H9 (cell line): ENCODE measurements around the gene STAB1. TPM values are rescaled to one million over a fixed set of nuclear protein-coding genes. Genes with fewer than 3 reads are reported as not detected.

Experiments used
- DNase-seq: peaks from one replicate; pipeline ENCODE4 v3.0.0-alpha.2; 2017
- H2AFZ ChIP-seq: one replicate; pipeline ENCODE4 v1.6.1; 2013; ENCODE audit warnings: mild to moderate bottlenecking, low read length, control low read depth, moderate library complexity
- H2AK5ac ChIP-seq: 2 replicates; pipeline ENCODE4 v1.6.1; 2013; ENCODE audit warnings: low read length, control low read depth, mixed read lengths; ENCODE audit not compliant: insufficient read length
- H2BK120ac ChIP-seq: one replicate; pipeline ENCODE4 v1.6.1; 2013; ENCODE audit warnings: low read depth, mild to moderate bottlenecking, low read length, control low read depth, inconsistent platforms; ENCODE audit not compliant: poor library complexity, severe bottlenecking
- H2BK12ac ChIP-seq: 2 replicates; pipeline ENCODE4 v1.6.1; 2013; ENCODE audit warnings: low read length, control low read depth, mixed read lengths, low read depth; ENCODE audit not compliant: insufficient read length
- H2BK15ac ChIP-seq: 2 replicates; pipeline ENCODE4 v1.6.1; 2013; ENCODE audit warnings: low read depth, low read length, control low read depth
- H2BK20ac ChIP-seq: one replicate; pipeline ENCODE4 v1.6.1; 2013; ENCODE audit warnings: low read depth, mild to moderate bottlenecking, low read length, control low read depth, inconsistent platforms; ENCODE audit not compliant: poor library complexity, severe bottlenecking
- H2BK5ac ChIP-seq: 2 replicates; pipeline ENCODE4 v1.6.1; 2013; ENCODE audit warnings: low read length, control low read depth, mixed read lengths; ENCODE audit not compliant: insufficient read length
- H3K14ac ChIP-seq: 2 replicates; pipeline ENCODE4 v1.6.1; 2013; ENCODE audit warnings: low read length, control low read depth; ENCODE audit not compliant: insufficient read depth
- H3K18ac ChIP-seq: 2 replicates; pipeline ENCODE4 v1.6.1; 2013; ENCODE audit warnings: low read depth, mild to moderate bottlenecking, mixed read lengths, low read length, control low read depth; ENCODE audit not compliant: insufficient read length
- H3K23ac ChIP-seq: 2 replicates; pipeline ENCODE4 v1.6.1; 2013; ENCODE audit warnings: low read length, control low read depth, mixed read lengths, low read depth; ENCODE audit not compliant: insufficient read length
- H3K23me2 ChIP-seq: 2 replicates; pipeline ENCODE4 v1.6.1; 2013; ENCODE audit warnings: low read depth, mild to moderate bottlenecking, mixed read lengths, low read length, control low read depth; ENCODE audit not compliant: insufficient read length, poor library complexity, severe bottlenecking
- H3K27ac ChIP-seq: 2 replicates; pipeline ENCODE4 v1.5.1; 2013; ENCODE audit warnings: low read length, control low read depth, mixed read lengths, low read depth; ENCODE audit not compliant: insufficient read length
- H3K27me3 ChIP-seq: 2 replicates; pipeline ENCODE4 v1.6.1; 2013; ENCODE audit warnings: low read length, control low read depth, inconsistent platforms; ENCODE audit not compliant: insufficient read depth
- H3K4ac ChIP-seq: 2 replicates; pipeline ENCODE4 v1.6.1; 2013; ENCODE audit warnings: low read depth, mild to moderate bottlenecking, control low read depth, inconsistent platforms, low read length, moderate library complexity
- H3K4me1 ChIP-seq: 2 replicates; pipeline ENCODE4 v1.6.1; 2013; ENCODE audit warnings: low read length, control low read depth, inconsistent platforms; ENCODE audit not compliant: insufficient read depth
- H3K4me2 ChIP-seq: 2 replicates; pipeline ENCODE4 v1.6.1; 2013; ENCODE audit warnings: low read length, control low read depth, mixed read lengths; ENCODE audit not compliant: insufficient read length, insufficient read depth
- H3K56ac ChIP-seq: 2 replicates; pipeline ENCODE4 v1.6.1; 2013; ENCODE audit warnings: low read depth, mild to moderate bottlenecking, mixed read lengths, low read length, control low read depth; ENCODE audit not compliant: insufficient read length
- H3K79me1 ChIP-seq: 2 replicates; pipeline ENCODE4 v1.6.1; 2013; ENCODE audit warnings: low read depth, mild to moderate bottlenecking, moderate library complexity, low read length, control low read depth, inconsistent platforms; ENCODE audit not compliant: insufficient read depth, poor library complexity, severe bottlenecking
- H3K79me2 ChIP-seq: 2 replicates; pipeline ENCODE4 v1.6.1; 2013; ENCODE audit warnings: low read length, control low read depth, inconsistent platforms; ENCODE audit not compliant: insufficient read depth
- H3K9ac ChIP-seq: 2 replicates; pipeline ENCODE4 v1.6.1; 2013; ENCODE audit warnings: low read length, control low read depth, mixed read lengths; ENCODE audit not compliant: insufficient read length; ENCODE audit errors: extremely low read depth
- H3K9me3 ChIP-seq: one replicate; pipeline ENCODE4 v1.6.1; 2013; ENCODE audit warnings: low read depth, low read length, inconsistent platforms; ENCODE audit not compliant: control insufficient read depth
- H3T11ph ChIP-seq: one replicate; pipeline ENCODE4 v1.6.1; 2013; ENCODE audit warnings: mild to moderate bottlenecking, low read length, control low read depth, inconsistent platforms
- H4K20me1 ChIP-seq: one replicate; pipeline ENCODE4 v1.6.1; 2013; ENCODE audit not compliant: control insufficient read depth, insufficient read length, insufficient read depth
- H4K5ac ChIP-seq: 2 replicates; pipeline ENCODE4 v1.6.1; 2013; ENCODE audit warnings: low read depth, mild to moderate bottlenecking, mixed read lengths, low read length, control low read depth; ENCODE audit not compliant: insufficient read length
- H4K8ac ChIP-seq: replicated peaks from 2 replicates; pipeline ENCODE4 v1.6.1; 2013; ENCODE audit warnings: low read length, control low read depth, mixed read lengths, low read depth; ENCODE audit not compliant: insufficient read length
- H4K91ac ChIP-seq: 2 replicates; pipeline ENCODE4 v1.6.1; 2013; ENCODE audit warnings: low read depth, mild to moderate bottlenecking, moderate library complexity, mixed read lengths, low read length, control low read depth; ENCODE audit not compliant: insufficient read length
- H3K27ac Mint-ChIP-seq, 3 experiments: 2 replicates in 2 of 3; 3 replicates in 1 of 3; pipeline ENCODE4 v1.8.0; 2020 to 2021; ENCODE audit warnings: mixed read lengths in 3 of 3, mild to moderate bottlenecking in 1 of 3, moderate library complexity in 1 of 3
- H3K27me3 Mint-ChIP-seq: 2 replicates; pipeline ENCODE4 v1.8.0; 2021; ENCODE audit warnings: low read depth, mild to moderate bottlenecking, moderate library complexity, mixed read lengths
- H3K36me3 Mint-ChIP-seq, 3 experiments: 2 replicates in 2 of 3; 3 replicates in 1 of 3; pipeline ENCODE4 v1.8.0; 2020 to 2021; ENCODE audit warnings: low read depth in 3 of 3, mixed read lengths in 3 of 3; ENCODE audit not compliant: insufficient read depth in 1 of 3
- H3K4me1 Mint-ChIP-seq, 2 experiments: 2 replicates each; pipeline ENCODE4 v1.8.0; 2020; ENCODE audit warnings: mixed read lengths in 2 of 2
- H3K4me3 Mint-ChIP-seq, 2 experiments: 2 replicates in 1 of 2; 3 replicates in 1 of 2; pipeline ENCODE4 v1.8.0; 2020 to 2021; ENCODE audit warnings: mild to moderate bottlenecking in 2 of 2, mixed read lengths in 2 of 2, moderate library complexity in 1 of 2
- H3K9me3 Mint-ChIP-seq, 2 experiments: 2 replicates in 1 of 2; 3 replicates in 1 of 2; pipeline ENCODE4 v1.8.0; 2020; ENCODE audit warnings: mild to moderate bottlenecking in 2 of 2, mixed read lengths in 2 of 2, moderate library complexity in 1 of 2
- CTCF ChIP-seq: fragments of 200-600 bp; sonication (generic); conservative IDR thresholded peaks from 3 replicates; pipeline ENCODE4 v1.8.0; 2021; ENCODE audit warnings: antibody characterized with exemption, mild to moderate bottlenecking
- WGBS: extraction: QIAGEN DNeasy Blood & Tissue Kit; methylation state at CpG from one replicate; pipeline ENCODE4 v1.1.7; 2013; ENCODE audit warnings: missing lambda C conversion rate, low lambda C conversion rate, mixed read lengths; ENCODE audit not compliant: insufficient read length; ENCODE audit errors: extremely low coverage; 5-methylcytosine and 5-hydroxymethylcytosine counted together
- total RNA-seq: library from RNA; stranded (reverse); gene quantifications from 2 replicates; pipeline ENCODE4 v1.2.1, GENCODE V29; 2021

Gene STAB1
- total RNA-seq, 1 experiment from 2014 or later, result 1.5 TPM

GRCh38 chr3:52512727-52513126 lies 17.6 kb downstream of the STAB1 start:
- no peaks in the 10 kb centered on the region; a peak in 1 of 7 replicates for H3K36me3 Mint-ChIP-seq
- H3K9me3 ChIP-seq, result no peaks in the 10 kb centered on the region
- H3K27ac ChIP-seq, result no peak overlapping the region
- H3K23me2 ChIP-seq, result no peaks in the 10 kb centered on the region
- no peaks in the 10 kb centered on the region for H3K79me2 ChIP-seq
- H3T11ph ChIP-seq, result no peak overlapping the region
- H3K56ac ChIP-seq, result no peak overlapping the region
- no peak overlapping the region for H4K91ac ChIP-seq
- H3K9me3 Mint-ChIP-seq, result no peaks in the 10 kb centered on the region; a peak in 1 of 5 replicates
- no peak overlapping the region for H3K14ac ChIP-seq
- H3K4me1 Mint-ChIP-seq, result peaks cover 2% of the 10 kb centered on the region in 2 experiments; a peak in 2 of 4 replicates
- no peak overlapping the region for H4K8ac ChIP-seq
- H2AFZ ChIP-seq, result no peak overlapping the region
- no peaks in the 10 kb centered on the region for H3K4me1 ChIP-seq
- no peak overlapping the region for H3K23ac ChIP-seq
- H2BK20ac ChIP-seq, result no peak overlapping the region
- H3K18ac ChIP-seq, result no peak overlapping the region
- DNase-seq, result no peak
- no peak overlapping the region for H3K27ac Mint-ChIP-seq
- no peak overlapping the region for H4K5ac ChIP-seq
- no CpG with 5 or more reads among the region's 17 CpGs for WGBS
- no peak overlapping the region for H3K4me2 ChIP-seq
- H2BK15ac ChIP-seq, result no peak overlapping the region
- H3K9ac ChIP-seq, result no peak overlapping the region
- H3K27me3 ChIP-seq, result no peaks in the 10 kb centered on the region
- peaks cover 3% of the 10 kb centered on the region for H4K20me1 ChIP-seq
- peaks cover 2% of the 10 kb centered on the region for H3K27me3 Mint-ChIP-seq
- no peak overlapping the region for H3K4me3 Mint-ChIP-seq
- H3K4ac ChIP-seq, result no peak overlapping the region
- TF ChIP-seq CTCF, result no peak
- H2AK5ac ChIP-seq, result no peak overlapping the region
- H2BK5ac ChIP-seq, result no peak overlapping the region
- H3K79me1 ChIP-seq, result no peaks in the 10 kb centered on the region
- H2BK120ac ChIP-seq, result no peak overlapping the region
- H2BK12ac ChIP-seq, result no peak overlapping the region
